HG02588 (cell line): ENCODE data around the gene TLE1.
"Not testable (repeated sequence)": the region's sequence is repeated elsewhere in the genome, so short reads cannot be mapped to it uniquely, and the experiment has no call there.

ENCODE experiments used
- ATAC-seq: cut with Tn5 transposase; IDR thresholded peaks from one replicate; pipeline ENCODE4 v1.9.1; 2021; ENCODE audit warnings: mild to moderate bottlenecking, moderate library complexity; ENCODE audit not compliant: unreplicated experiment

TLE1 gene

GRCh38 chr9:81602887-81603680 is 86.3 kb downstream of the TLE1 start:
- ATAC-seq = no peak

GRCh38 chr9:81601639-81602623 is 87.4 kb downstream of the TLE1 start:
- ATAC-seq = peak; percentile 56

- ATAC-seq = no peak
These were observed 88.7 kb downstream of the TLE1 start for GRCh38 chr9:81600631-81601030.

GRCh38 chr9:81599837-81600236 is 89.5 kb downstream of the TLE1 start:
- no peak for ATAC-seq

- no peak for ATAC-seq
These were observed 90.5 kb downstream of the TLE1 start for GRCh38 chr9:81598811-81599210.

- no peak for ATAC-seq
These were observed 91.2 kb downstream of the TLE1 start for GRCh38 chr9:81598123-81598497.

- ATAC-seq = no peak
These were observed 91.8 kb downstream of the TLE1 start for GRCh38 chr9:81597419-81598122.

- no peak for ATAC-seq
These were observed 92.5 kb downstream of the TLE1 start for GRCh38 chr9:81596679-81597418.

- ATAC-seq = no peak
These were observed 93.3 kb downstream of the TLE1 start for GRCh38 chr9:81595887-81596543.

- not testable (repeated sequence) for ATAC-seq
These were observed 94.1 kb downstream of the TLE1 start for GRCh38 chr9:81595293-81595692.

GRCh38 chr9:81594415-81594814 is 94.9 kb downstream of the TLE1 start:
- no peak for ATAC-seq

- ATAC-seq = no peak
These were observed 96.5 kb downstream of the TLE1 start for GRCh38 chr9:81592887-81593266.

- no peak for ATAC-seq
These were observed 97.6 kb downstream of the TLE1 start for GRCh38 chr9:81591791-81592190.

GRCh38 chr9:81590688-81591087 is 98.7 kb downstream of the TLE1 start:
- ATAC-seq = no peak

GRCh38 chr9:81589819-81590218 is 99.5 kb downstream of the TLE1 start:
- no peak for ATAC-seq

GRCh38 chr9:81589392-81589791 is 100.0 kb downstream of the TLE1 start:
- ATAC-seq = no peak

- ATAC-seq = no peak
These were observed 101.0 kb downstream of the TLE1 start for GRCh38 chr9:81588148-81588871.

- no peak for ATAC-seq
These were observed 102.6 kb downstream of the TLE1 start for GRCh38 chr9:81586786-81587185.

- ATAC-seq = no peak
These were observed 104.1 kb downstream of the TLE1 start for GRCh38 chr9:81585191-81585763.
